Stimulated activated CD4-positive, alpha-beta T cell treated with anti-CD3 and anti-CD28 coated beads, Interleukin-4, amount 100 ng/mL, for 48 hours (primary cell): ENCODE results near the gene PIEZO2.

Source experiments
- DNase-seq, 2 donors: peaks; one replicate each; pipeline ENCODE4 v3.0.0-alpha.2; 2020; ENCODE audit warnings: low read depth in 2 of 2

PIEZO2 gene

DNA sequence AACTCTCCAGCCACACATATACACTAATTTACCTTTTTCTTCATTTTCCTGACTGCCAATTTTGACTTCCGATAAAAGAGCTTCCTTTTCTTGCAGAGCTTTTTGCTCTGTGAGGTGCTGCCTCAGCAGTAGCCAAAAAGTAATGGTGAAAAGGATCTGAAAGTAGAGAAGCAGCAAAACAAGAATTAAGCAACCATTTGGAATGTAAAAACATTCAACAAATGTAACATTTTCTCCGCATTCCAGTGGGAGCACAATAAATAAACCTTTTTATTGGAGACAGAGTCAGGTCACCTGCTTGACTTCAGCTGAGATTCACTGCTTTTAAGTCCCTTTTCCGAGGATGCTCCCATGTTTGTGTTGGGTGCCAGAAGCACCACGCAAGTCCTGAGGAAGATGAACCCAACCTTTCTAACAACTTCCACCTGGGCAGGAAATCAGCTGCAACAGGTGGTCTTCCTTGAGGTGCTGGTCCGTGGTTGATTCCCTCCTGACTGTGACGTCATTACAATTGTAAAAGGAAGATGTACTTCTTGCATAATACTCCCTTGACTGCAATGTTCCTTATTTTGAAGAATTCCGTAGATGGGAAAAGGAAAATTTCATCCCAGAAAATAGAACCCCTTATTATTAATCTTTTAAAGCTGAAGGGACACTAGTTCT lies 358.1 kb downstream of the PIEZO2 start:
- no peak for DNase-seq

- DNase-seq = no peak
Observed at GRCh38 chr18:10789180-10789579, 360.2 kb downstream of the PIEZO2 start.

- DNase-seq = peak; percentile 84 to 90
Observed at GRCh38 chr18:10787293-10787901, 362.0 kb downstream of the PIEZO2 start.

GRCh38 chr18:10785798-10786197 lies 363.6 kb downstream of the PIEZO2 start:
- no peak for DNase-seq

DNA sequence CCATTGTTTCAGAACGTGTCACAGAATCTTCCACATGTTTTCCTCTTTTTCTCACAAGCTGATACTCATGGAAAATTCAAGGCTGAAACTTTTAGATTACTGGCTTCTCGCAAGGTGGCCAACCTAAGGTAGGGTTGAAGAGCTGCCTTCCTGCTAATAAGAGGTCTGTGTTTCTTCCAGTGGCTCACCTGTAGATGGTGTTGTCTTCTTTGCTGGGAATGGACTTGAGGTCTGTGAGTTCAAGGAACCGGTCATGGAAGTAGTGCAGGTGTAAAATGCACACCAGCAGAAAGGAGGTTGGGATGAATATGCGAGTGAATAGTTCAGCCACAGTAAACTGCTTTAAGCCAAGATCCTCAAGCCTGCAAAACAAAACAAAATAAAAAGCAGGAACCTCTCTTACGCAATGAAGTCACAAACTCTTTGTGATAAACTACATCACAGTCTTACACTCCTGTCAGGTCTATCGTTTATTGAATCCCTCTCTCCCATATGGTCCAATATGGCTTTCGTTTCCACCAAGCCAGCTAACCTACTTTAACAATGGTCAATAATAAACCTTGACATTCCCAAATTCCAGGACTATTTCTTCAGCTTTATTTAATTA lies 364.7 kb downstream of the PIEZO2 start:
- no peak for DNase-seq

- no peak for DNase-seq
Observed at GRCh38 chr18:10783941-10784340, 365.4 kb downstream of the PIEZO2 start.

DNA sequence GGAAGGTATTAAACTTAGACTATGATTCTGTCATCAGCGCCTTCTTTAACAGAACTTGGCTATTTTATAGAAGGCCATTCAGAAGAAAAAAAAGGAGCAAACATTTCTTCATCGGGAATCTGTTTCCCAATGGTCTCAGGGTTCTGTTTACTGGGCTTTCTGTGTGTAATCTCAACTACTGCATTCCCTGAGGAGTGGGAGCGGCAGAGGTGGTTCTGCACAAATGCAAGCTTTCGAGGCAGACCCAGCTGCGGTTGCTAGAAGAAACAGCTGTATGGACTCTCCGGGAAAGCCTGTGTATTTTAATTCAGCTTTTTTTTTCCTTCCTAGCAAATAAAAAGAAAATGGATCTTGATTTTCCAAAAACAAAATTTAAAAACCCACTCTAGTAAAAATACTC lies 372.9 kb downstream of the PIEZO2 start:
- DNase-seq = no peak

- no peak for DNase-seq
Observed at GRCh38 chr18:10775026-10775425, 374.3 kb downstream of the PIEZO2 start.

DNA sequence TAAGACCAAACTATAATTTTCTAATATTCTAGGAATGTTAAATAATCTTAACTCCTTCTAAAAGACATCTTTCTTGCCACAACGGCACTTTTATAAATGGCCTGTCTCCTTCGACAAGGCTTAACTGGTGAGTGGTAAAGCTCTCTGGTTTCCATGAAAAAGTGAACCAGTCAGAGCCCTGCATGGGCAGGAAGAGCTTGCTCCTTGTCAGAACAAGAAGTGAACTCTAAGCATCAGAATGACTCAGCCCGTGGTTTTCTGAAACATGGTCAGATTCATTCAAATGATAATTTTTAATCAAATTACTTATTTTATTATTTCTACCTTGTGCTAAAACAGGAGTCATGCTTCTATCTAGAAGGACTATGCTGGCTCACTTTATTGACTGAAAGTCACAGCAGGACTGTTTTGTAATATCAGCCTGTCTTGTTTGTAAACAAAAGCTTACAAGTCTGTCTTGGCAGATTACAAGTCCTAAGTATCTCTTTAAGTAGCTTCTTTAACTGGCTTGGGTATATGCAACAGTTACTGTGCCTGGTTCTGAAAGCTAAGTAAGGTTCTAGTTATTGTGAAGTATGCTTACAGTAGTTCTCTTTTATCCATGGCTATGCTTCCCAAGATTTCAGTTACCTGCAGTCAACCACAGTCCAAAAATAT lies 378.2 kb downstream of the PIEZO2 start:
- peak in 1 of 2 donors; percentile 1 for DNase-seq

DNA sequence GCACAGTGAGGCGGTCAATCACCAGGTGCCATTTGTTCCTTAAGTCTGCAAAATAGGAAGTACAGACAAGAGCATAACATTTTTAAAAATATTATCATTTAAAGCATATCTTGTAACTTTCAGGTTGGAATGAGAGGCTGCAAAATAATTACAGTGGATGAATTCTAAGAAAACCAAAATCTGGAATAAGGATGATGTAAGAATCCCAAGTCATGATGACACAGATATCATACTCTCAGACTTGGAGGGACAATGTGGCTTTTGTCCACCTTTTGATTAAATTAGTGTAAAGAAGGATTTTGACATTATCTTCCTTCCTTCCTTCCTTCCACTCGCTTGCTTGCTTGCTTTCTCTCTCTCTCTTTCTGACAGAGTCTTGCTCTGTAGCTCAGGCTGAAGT lies 379.1 kb downstream of the PIEZO2 start:
- DNase-seq = no peak

DNA sequence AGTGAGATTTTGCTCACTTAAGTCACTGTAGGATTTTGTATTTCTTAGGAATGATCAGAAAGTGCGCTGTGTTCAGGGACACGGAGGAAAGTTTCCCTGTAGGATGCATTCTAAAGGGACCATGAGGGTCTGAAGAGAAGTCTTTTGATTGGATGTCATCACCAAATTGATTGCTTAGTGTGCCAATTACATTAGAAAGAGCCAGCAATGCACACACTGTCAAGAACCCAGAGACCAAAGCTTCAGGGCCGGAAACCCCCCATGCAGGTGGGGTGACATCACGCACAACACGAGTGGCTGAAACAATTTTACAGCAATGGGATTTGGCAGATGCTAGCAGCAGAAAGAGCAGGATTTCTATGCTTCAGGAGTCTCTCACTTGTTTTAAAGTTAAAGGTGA lies 381.1 kb downstream of the PIEZO2 start:
- DNase-seq = no peak

- no peak for DNase-seq
Observed at GRCh38 chr18:10767658-10768057, 381.7 kb downstream of the PIEZO2 start.

GRCh38 chr18:10760986-10761385 lies 388.4 kb downstream of the PIEZO2 start:
- no peak for DNase-seq

DNA sequence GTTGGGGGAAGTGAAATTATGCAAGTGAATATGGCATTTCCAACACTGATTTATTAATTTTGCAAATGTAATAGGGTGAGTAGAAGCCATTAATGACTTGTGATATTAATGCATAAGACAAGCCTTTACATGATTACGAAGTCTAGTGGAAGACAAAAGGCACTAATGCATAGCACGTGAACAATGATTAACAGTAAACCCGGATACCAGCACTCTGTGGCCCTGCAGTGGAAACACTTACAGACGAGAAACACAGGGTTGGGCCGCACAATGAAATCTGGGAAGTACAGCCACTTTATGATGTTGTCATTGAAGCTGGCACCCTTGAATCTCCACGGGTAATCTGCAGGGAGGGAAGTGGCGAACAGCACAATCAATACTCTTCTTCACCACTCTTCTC lies 390.1 kb downstream of the PIEZO2 start:
- no peak for DNase-seq

DNA sequence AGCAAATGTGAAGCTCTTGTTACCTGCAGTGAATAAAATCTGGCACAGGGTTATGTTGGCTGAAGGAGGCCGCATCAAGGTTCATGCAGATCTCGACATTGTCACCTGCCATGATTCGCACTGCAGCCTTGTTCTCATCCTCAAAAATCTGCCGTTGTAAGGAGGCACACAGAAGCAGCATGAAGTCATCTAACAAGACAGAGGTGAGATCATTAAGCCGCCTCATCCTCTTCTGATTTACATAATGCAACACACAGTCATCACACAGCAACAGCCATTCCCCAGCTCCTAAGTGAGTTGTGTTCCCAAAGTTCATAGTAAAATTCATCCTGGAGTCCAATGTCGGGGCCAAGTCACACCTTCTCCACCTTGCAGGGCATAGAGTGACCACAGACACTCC lies 391.4 kb downstream of the PIEZO2 start:
- DNase-seq = no peak

- no peak for DNase-seq
Observed at GRCh38 chr18:10757349-10757748, 392.0 kb downstream of the PIEZO2 start.

DNA sequence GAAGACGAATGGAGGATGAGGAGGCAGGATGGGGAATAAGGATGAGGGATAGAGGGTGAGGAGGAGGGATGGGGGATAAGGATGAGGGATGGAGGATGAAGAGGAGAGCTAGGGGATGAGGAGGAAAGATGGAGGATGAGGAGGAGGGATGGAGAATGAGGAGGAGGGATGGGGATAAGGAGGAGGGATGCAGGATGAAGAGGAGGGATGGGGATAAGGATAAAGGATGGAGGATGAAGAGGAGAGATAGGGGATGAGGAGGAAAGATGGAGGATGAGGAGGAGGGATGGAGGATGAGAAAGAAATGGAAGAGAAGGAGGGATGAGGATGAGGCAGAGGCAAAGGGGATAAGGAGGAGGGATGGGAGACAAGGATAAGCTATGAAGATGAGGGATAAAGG lies 393.5 kb downstream of the PIEZO2 start:
- DNase-seq = no peak

GRCh38 chr18:10754128-10754527 lies 395.2 kb downstream of the PIEZO2 start:
- DNase-seq = no peak

GRCh38 chr18:10752382-10752781 lies 397.0 kb downstream of the PIEZO2 start:
- DNase-seq = no peak

DNA sequence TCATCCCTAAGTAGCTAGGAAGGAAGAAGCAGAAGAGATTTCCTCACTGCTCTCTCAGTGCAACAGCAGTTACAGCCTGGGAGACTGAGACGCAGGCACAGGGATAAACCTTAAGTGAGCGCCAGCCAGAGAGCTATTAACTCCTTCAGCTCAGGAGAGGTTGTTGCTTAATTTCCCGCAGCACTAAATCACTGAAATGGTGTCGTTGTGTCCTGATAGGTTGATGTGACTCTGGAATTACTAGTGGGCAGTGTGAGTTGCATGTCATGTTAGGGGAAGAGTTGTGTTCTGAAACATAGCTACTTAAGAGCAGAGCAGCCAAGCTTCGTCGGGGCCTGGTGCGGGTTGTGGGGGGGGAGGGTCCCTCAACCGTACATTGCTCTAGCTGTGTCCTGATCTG lies 397.7 kb downstream of the PIEZO2 start:
- no peak for DNase-seq

DNA sequence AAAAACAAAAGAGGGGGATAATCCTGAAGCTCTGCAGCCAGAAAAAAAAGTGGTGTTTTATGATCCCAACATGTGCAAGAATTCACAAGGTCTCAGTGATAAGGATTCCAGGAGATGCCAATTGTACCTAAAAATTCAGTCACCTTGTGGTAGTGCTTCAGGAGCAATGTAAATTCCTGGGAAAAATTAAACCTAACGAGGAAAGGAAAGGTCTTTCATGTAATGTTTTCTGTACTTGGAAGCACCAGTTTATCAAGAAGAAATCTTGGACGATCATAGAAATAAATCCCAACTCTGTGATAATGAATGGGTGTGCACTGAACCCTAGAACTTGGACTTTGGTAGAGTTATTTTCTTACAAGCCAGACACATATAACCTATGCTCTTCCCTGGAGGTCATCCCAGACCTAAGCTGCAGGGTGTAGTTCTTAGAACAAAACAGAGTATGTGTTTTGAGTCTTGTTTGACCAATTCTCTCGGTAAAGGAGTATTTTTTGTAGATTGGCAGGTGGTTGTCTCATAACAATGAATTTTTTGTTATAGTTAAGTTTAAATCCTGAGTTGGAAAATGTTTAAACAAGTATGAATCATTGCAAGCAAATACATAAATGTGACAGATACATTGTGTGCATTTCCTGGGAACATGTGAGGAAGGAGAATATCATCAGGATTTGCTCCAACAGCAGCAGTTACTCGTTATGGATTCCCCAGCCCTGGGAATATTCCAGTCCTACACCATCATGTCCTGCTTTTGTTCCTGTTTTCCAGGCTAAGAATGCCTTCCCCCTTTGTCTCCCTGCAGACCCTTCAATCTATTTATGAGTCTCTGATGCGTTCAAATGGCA lies 399.0 kb downstream of the PIEZO2 start:
- no peak for DNase-seq

GRCh38 chr18:10748641-10749040 lies 400.7 kb downstream of the PIEZO2 start:
- DNase-seq = no peak
